LNCAP (cell line): ENCODE measurements around the gene SLC38A8.

ENCODE experiments used
- TF ChIP-seq, protein P1 (sequence below): fragments of 450-650 bp; IDR thresholded peaks from 2 replicates; pipeline ENCODE4 v1.5.1; 2017; ENCODE audit warnings: mild to moderate bottlenecking

The SLC38A8 gene

DNA sequence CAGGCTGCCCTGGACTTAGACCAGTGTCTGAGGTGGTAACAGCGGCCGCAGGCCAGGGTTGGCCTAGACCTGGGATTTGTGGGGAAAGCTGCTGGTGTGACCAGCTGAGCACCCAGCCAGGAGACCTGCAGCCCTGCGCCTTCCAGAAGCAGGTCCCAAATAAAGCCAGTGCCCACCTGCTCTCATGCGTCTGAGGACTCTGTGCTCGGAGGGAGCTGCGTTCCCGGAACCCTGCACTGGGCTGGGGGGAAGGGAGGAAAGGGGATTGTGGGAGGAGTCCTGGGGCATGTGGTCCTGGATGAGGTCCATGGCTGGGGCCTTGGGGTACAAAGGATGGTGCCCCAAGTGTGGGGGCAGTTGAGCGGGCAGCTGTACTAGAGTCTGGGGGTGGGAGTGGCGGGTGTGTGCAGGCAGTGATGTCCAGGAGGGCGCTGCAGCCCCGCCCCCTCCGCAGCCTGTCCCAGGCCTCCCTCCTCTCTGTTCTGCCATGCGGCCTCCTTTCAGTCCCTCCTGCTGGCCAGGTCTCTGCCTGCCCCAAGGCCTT is 76.4 kb downstream of the SLC38A8 start:
- TF ChIP-seq, protein P1, sequence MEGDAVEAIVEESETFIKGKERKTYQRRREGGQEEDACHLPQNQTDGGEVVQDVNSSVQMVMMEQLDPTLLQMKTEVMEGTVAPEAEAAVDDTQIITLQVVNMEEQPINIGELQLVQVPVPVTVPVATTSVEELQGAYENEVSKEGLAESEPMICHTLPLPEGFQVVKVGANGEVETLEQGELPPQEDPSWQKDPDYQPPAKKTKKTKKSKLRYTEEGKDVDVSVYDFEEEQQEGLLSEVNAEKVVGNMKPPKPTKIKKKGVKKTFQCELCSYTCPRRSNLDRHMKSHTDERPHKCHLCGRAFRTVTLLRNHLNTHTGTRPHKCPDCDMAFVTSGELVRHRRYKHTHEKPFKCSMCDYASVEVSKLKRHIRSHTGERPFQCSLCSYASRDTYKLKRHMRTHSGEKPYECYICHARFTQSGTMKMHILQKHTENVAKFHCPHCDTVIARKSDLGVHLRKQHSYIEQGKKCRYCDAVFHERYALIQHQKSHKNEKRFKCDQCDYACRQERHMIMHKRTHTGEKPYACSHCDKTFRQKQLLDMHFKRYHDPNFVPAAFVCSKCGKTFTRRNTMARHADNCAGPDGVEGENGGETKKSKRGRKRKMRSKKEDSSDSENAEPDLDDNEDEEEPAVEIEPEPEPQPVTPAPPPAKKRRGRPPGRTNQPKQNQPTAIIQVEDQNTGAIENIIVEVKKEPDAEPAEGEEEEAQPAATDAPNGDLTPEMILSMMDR, result no peak

DNA sequence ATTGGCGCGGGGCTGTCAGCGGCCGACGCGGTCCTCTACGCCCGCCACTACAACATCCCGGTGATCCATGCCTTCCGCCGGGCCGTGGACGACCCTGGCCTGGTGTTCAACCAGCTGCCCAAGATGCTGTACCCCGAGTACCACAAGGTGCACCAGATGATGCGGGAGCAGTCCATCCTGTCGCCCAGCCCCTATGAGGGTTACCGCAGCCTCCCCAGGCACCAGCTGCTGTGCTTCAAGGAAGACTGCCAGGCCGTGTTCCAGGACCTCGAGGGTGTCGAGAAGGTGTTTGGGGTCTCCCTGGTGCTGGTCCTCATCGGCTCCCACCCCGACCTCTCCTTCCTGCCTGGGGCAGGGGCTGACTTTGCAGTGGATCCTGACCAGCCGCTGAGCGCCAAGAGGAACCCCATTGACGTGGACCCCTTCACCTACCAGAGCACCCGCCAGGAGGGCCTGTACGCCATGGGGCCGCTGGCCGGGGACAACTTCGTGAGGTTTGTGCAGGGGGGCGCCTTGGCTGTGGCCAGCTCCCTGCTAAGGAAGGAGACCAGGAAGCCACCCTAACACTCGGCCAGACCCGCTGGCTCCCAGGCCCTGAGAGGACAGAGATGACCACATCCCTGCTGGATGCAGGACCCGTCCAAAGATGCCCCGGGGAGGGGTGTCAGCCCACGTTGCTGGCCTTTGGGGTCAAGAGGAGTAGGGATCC is 77.0 kb downstream of the SLC38A8 start:
- TF ChIP-seq, protein P1, result no peak

GRCh38 chr16:83964684-83965443 is 77.7 kb downstream of the SLC38A8 start:
- TF ChIP-seq, protein P1, result no peak

DNA sequence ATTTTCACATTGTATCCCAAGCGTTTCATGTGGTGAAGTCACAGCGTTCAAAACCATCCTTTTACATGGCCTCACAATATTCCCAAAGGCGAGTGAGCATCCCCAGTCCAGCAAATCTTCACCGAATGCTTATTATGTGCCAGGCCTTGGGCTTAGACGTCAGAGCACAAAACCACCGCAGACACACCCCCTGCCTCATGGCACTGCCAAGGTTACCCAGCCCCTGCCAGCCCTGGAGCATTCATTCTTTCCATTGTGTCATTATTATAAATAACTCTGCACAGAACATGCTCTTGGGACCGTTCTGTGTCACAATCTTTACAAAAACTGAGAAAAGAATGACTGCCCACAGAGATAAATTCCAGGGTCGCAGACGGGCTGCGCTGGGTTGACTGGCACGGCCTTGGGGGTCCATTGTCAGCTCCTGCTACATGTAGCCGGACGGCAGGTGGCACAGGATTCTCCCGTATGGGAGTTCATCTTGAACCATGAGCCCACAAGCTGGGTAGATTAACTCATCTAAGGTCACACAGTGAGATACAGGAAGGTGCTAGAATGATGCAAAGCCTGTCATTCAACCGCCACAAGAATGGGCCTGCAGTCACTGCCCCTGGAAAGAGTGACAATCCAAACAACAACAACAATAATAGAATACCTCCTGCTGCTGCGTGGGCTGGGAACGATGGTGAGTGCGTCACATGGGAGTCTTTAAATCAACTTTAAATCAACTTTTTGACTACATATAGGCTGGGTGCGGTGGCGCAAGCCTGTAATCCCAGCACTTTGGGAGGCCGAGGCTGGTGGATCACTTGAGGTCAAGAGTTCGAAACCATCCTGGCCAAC is 79.1 kb downstream of the SLC38A8 start:
- TF ChIP-seq, protein P1, result no peak

GRCh38 chr16:83961591-83961990 is 81.0 kb downstream of the SLC38A8 start:
- TF ChIP-seq, protein P1, result no peak

DNA sequence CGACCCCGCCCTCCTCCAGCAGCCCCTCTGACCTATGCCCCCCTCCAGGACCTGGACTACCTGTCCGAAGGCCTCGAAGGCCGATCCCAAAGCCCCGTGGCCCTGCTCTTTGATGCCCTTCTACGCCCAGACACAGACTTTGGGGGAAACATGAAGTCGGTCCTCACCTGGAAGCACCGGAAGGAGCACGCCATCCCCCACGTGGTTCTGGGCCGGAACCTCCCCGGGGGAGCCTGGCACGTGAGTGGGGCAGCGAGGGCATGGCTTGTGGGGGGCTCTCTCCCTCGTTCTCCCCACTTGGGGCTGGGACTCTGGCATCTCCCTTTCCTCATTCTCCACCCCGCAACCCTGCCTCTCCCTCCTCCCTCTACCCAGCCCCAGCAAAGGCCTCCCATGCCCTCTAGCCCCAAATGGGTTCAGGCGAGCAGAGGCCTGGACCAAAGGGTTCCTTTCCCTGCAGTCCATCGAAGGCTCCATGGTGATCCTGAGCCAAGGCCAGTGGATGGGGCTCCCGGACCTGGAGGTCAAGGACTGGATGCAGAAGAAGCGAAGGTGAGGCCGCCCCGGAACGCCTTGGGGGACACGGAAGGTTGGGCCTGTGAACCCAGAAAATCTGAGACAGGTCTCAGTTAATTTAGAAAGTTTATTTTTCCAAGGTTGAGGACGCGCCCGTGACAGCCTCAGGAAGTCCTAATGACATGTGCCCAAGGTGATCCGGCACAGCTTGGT is 81.9 kb downstream of the SLC38A8 start:
- TF ChIP-seq, protein P1, result no peak
